Cortex of kidney (tissue), 1 donor: ENCODE results near the gene EIF2D.
"Not testable (repeated sequence)": the region's sequence is repeated elsewhere in the genome, so short reads cannot be mapped to it uniquely, and the experiment has no call there.

ENCODE experiments used
- DNase-seq: peaks from one replicate; lab custom pipeline; 2025; lab: John Stamatoyannopoulos, UW

EIF2D gene

DNA sequence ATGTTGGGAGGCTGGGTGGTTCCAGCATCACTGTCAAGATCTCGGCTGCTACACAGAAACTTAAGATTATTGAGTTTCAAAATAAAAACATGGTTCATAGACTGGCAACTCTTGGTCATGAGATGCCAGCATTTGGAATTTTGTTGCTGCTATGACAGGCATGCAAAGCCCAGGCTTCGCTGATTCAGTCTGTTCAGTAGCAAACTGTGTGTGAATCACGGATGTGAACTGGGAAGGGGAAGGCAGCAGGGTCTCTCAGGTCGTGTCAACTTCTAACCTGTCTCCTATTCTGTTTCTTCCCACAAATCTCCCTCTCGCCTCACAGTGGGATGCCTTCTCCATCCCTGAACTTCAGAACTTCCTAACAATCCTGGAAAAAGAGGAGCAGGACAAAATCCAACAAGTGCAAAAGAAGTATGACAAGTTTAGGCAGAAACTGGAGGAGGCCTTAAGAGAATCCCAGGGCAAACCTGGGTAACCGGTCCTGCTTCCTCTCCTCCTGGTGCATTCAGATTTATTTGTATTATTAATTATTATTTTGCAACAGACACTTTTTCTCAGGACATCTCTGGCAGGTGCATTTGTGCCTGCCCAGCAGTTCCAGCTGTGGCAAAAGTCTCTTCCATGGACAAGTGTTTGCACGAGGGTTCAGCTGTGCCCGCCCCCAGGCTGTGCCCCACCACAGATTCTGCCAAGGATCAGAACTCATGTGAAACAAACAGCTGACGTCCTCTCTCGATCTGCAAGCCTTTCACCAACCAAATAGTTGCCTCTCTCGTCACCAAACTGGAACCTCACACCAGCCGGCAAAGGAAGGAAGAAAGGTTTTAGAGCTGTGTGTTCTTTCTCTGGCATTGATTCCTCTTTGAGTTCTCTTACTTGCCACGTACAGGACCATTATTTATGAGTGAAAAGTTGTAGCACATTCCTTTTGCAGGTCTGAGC is 25.5 kb downstream of the EIF2D start:
- DNase-seq, result no peak

DNA sequence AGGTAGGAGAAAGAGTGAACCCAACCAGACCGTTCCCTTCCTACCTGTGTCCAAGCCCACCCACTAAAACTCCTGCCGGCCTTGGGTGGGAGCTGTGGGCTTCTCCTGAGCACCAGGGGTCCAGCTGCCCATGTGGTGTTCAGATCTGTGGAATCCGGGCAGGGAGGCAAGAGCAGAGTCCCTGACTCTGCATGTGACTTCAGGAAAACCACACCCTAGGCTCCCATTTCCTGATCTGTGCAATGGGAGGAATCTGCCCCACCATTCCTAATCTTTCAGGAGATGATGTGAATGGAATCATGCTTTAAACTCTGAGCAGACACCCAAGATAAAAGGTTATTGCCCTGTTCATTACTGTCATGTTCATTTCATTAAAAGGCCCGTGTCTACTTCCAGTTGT is 27.6 kb downstream of the EIF2D start:
- DNase-seq, result no peak

DNA sequence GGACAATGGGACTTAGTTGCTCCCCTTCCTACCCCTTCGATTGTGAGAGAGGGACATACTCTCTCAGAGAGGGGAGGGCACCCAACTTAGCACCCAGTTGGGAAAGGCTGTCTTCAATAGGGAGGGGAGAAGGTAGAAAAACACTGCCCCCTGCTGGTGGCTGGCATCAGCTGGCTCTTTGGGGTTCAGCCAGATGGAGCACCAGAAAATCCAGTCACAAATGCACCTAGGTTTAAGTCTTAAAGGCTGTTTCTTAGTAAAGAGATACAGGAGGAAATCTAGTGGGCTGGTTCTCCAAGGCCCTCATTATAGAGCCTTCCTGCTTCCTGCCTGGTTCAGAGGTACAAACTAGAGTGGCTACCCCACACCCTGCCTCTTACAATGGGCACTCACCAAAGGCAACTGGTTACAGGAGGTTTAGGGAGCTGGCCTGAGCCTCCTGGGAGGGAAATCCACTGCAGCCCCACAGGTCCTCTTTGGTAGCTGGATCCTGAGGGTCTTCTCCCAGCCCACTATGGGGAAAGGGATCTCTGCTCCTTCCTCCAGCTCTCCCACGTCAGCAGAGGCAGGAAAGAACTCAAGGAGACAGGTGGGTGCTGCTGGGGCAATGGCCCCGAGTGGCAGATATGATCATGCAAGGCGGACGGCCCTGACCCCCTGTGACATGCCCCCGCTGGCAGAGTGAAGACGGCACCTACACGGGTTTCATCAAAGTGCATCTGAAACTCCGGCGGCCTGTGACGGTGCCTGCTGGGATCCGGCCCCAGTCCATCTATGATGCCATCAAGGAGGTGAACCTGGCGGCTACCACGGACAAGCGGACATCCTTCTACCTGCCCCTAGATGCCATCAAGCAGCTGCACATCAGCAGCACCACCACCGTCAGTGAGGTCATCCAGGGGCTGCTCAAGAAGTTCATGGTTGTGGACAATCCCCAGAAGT is 28.3 kb downstream of the EIF2D start:
- no peak for DNase-seq

DNA sequence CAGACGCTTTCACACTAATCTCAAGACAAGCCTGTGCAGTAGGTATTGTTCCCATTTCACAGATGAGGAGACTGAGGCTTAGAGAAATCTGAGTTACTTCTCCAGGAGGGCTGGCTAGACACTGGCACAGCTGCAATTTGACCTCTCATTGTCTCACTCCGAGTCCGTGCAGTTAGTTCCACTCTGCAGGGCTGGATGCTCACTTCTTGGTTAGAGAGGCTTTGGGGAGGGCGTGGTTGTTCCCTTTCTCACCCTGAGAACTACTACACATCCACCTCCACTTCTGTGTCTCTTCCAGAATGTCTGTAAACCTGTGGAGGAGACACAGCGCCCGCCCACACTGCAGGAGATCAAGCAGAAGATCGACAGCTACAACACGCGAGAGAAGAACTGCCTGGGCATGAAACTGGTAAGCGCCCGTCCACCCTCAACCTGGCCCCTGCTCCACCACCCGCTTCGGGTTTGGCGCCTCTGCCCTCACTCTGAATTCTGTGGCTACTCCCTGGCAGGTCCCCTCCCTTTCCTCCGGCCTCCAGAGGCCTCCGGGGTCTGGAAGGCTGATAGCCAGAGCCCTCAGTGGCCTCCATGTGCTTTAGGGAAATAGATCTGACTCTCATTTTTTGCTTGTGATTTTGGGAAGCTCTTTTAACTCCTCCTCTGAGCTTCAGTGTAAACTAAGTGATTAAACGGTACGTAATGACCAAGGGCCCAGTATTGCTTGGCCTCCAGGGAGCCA is 29.1 kb downstream of the EIF2D start:
- no peak for DNase-seq

DNA sequence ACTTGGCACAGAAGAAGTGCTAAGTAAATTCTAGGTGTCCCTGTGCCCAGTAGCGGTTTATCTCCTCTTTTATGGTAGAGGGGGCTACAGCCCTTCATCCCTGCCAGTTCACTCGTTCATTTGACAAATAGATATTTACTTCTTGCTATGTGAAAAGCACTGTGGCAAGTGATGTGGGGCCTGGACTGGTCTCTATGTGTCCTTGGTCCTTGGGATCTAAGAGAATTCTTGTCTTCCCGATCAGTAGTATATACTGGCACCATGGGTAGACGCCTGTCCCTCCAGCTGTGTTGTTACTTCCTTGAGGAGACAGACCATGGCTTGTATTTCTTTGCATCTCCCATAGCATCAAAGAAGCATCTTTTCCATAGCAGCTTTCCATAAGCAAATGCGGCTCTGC is 29.7 kb downstream of the EIF2D start:
- DNase-seq, result no peak

DNA sequence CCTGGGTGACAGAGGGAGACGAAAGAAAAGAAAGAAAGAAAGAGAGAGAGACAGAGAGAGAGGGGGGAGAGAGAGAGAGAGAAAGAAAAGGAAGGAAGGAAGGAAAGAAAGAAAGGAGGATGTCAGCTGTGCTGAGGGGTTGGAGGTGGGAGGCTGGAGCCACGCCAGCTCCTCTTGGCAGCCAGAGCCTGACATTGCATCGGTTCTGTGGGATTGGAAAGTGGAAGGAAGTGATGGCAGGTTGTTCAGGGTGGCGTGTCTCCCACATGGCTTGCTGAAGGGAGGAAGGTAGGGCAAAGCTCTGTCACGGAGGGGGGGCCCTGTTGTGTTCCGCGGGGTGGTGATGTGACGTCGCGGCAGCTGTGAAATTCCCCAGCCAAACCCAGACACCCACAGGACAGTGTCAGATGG is 30.7 kb downstream of the EIF2D start:
- DNase-seq, result no peak

DNA sequence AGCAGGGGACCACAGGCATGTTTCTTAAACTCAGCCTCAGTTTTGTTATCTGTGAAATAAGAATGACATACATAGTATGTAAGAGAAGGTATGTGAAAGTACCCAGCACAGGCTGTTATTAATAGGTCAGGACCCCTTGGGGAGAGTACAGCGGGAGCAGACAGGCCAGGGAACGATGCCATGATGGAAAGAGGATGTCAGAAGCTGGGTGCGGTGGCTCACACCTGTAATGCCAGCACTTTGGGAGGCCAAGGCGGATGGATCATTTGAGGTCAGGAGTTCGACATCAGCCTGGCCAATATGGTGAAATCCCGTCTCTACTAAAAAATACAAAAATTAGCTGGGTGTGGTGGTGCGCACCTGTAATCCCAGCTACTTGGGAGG is 31.2 kb downstream of the EIF2D start:
- not testable (repeated sequence) for DNase-seq

DNA sequence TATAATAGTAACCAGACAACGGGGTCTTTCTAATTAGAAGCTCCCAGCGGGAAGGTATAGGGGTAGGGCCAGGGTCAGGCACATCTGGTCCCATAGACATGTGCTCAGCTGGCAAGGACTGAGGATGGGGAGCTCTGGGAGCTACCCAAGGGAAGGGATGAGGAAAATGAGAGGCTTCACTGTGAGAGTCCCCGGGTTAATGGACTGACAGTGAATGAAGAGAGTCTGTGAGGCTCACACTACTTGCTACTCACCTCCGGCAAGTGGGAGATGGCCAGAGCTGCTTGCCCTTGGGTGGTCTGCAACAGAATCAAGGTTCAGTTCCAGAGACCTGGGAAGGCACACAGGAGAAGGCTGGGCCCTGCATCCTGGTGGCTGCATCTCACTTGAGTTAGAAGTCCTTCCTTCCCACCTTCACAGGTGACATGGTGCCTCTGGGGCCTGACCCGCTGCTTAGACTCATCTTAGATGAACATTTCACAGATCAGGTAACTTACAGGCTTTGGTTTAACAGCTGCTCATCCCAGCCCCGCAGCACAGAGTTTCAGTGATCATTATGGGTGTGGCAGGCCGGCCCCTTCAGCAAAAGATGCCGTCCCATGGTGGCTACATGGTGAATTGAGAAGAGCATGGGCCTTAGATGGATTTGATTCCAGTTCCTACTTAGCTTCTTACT is 31.7 kb downstream of the EIF2D start:
- DNase-seq, result no peak

DNA sequence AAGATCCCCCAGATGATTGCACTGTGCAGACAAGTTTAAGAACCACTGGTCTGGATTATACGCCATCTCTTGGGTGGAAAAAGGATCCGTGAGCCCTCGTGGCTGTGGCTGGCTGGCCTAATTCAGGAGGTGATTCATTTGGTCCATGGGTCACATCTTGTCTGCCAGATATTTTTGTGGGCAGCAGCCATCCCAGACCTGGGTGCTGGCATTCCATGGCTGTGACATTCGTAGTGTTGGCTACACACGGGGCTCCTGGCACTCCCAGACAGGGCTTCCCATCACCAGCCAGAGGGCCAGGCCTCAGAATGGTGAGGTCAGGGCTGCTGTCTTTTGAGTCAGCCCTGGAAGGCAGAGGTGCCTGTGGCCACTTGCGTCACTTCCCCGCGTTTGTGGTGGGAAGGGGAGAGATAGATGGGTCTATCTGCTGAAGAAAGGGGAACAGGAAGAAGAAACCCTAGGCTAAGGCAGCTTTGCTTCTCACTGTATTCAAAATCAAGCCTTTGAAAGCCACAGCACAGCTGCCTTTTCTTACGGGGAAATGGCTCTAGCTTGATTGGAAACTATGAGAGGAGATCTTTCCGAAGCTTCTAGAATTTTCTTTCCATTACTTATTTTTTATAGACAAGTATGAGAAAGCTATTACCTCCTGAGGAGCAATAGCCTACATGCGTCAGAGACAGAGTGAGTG is 32.4 kb downstream of the EIF2D start:
- no peak for DNase-seq

DNA sequence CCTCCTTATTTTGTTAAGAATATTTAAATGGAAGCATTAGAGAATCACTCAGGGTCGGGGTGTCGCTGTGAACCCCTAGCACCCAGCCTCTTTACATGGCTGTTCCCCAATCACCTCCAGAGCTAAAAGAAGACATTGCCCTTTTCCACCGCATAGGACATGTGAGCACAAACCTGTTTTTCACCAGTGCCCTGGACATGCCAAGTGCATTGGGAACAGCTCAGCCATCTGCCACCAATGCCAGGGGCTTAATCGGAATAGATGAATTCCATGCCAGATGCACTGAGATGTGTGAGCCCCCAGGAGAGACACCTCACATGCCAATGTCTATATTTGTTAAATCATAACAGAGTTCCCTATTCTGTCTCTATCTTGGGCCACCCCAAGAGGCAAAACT is 33.3 kb downstream of the EIF2D start:
- DNase-seq, result no peak

DNA sequence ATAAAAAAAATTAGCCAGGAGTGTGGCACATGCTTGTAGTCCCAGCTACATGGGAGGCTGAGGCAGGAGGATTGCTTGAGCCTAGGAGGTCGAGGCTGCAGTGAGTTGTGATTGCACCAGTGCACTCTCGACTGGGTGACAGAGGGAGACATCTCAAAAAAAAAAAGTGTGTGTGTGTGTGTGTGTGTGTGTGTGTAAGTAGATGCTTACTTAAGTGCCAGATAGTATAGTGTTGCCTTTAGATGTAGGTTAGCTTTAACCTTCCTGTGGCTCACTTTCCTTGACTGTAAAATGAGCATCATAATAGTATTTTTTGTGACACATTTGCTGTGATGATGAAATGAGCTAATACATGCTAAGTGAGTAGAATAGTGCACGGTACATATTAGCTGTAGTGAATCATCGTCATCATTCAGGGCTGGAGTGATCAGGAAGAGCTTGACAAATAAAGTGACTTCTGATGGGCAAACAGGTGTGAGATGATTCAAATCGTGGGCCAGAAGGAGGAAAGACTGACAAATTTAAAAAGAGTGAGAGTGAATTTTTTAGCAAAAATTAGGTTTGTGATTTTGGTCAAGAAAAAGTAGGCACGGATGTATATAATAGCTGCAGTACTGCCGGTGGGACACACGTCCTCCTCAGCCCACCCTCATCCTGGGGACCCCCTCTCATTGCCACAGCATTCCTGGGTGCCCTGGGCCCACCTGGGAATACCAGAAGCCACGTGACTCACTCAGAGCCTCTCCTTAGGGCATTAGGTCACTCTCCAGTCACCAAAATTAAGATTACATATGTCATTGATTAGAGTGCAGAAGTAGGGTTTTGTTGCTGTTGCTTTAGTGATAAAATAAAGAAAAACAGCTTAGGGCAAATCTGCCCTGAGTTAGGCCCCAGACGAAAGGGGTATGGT is 33.9 kb downstream of the EIF2D start:
- DNase-seq, result no peak

DNA sequence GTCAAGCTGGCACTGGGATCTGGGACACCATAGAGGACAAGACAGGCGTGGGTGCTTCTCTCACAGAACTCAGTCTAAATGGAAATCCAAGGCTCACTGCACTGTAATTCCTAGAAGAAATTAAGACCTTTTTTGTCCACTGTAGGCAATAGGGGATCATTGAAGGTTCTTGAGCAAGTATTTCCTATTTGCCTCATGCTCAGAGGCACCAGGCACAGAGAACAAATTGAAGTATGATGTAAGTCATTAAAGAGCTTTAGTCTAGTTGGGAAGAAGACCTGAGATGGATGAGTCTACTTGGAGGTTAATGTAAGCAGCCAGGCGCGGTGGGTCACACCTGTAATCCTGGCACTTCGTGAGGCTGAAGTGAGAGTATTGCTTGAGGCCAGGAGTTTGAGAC is 34.6 kb downstream of the EIF2D start:
- no peak for DNase-seq

DNA sequence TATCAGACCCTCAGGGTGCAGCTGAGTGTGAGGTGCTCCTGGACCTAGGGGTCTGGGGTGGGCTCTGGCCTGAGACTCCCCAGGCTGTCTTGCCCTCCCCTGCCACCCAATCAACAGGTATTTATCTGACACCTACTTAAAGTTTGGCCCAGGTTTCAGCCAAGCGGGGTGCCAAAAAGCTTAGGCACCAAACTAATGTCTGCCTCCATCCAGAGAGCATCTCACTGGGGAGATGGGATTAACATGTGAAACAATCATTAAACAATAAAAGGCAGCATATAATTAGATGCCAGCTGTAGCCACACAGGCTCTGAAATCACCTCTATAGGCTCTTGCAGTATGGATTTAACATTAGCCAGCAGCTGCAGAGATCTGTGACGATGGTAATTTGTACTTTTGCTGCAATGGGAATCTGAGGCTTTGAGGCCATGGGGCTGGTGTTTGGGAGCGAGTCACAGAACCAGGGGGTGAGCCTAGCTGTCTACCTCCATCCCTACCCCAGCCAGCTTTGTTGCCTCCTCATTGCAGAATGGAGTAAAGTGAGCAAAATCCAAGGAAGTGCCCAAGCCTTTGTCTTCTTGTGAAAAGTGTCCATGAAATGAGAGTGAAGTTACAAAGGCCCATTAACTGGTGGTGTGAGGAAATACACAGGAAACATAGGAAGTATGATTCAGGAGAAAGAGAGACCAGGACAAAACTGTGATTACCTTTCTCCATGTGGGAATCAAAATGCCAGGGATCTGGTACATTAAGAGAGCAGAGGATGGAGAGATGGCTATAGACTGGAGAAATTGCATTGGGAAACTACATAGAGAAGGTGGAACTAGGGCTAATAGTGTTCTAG is 36.1 kb downstream of the EIF2D start:
- DNase-seq, result no peak

DNA sequence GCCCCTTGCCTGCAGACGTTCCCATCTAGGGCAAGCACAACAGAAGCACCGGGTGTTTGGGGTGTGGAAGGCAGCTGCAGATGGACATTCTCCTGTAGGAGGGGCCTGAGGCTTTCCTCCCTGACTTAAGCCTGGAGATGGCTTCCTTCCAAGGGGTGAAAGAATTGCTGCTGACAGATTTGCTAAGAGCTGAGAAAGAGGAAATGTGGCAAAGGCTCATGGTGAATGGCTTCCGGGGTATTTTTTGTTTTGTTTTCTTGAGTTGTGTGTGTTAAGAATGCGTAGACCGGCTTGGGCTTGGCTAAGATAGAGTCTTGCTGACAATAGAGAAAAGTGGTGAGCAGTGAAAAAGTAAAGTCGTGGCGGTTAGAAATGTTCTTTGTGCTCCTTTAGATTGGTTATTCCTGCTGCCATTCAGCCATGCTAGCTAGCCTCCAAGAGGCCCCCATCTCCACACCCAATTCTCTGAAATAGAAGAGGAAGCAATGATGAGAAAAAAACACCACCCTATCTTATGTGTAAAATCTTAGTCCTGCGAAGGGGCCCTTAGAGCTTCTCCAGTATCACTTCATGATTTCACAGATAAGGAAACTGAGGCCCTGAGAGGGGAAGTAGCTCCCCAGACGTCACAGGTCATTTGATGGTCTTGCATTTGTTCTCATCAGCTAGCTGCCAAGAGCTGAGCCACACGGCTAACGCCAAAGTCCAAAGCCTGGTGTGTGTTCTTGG is 36.9 kb downstream of the EIF2D start:
- DNase-seq, result no peak

DNA sequence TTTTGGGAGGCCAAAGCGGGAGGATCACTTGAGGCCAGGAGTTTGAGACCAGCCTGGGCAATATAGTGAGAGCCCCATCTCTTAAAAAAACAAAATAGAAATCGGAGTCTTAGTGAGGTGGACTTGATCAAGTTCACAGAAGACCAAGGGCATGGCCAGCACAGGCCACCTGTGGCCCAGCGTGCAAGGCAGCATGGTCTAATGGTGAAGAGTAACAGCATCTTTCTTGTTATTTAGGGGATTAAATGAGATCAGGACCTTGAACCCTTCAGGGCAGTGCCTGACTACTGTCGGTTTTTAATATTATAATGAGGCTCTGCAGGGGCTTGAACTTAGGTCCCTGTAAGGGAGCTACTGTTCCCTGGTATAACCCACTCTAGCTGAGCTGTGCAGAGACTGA is 38.5 kb downstream of the EIF2D start:
- no peak for DNase-seq

DNA sequence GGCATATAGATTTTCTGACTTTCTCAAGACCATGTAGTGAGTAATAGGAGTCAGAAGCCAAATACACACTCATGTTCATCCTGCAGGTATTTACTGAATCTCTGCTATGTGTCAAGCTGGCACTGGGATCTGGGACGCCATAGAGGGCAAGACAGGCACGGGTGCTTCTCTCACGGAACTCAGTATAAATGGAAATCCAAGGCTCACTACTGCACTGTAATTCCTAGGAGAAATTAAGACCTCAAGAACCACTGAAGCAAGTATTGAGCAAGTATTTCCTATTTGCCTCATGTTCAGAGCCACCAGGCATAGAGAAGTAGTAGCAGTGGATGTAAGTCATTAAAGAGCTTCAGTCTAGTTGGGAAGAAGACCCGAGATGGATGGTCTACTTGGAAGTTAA is 38.9 kb downstream of the EIF2D start:
- no peak for DNase-seq

DNA sequence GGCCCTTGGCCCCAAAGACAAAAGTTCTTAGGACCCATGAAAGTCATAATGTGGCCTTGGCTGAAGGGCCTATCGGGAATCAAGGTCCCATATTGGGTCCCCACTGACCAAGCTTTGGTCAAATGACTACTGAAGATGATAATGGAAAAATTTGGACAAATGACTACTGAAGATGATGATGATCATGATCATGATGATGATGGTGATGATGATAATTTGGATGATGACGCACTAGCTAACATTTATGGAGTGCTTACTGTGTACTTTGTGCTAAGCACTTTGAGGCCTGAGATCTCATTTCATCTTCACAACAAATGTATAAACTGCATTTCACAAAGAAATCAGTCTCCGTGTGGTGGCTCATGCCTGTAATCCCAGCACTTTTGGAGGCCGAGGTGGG is 39.4 kb downstream of the EIF2D start:
- no peak for DNase-seq

DNA sequence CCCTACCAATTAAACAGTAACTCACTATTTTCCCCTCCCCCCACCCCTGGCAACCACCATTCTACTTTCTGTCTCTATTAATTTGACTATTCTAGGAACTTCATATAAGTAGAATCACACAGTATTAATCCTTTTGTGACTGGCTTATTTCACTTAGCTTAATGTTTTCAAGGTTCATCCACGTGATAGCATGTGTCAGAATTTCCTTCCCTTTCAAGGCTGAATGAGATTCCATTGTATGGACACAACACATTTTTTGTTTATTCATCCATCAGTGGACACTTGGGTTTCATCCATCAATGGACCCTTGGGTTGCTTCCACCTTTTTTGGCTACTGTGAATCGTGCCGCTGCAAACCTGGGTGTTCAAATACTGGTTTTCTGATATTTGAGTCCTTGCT is 41.7 kb downstream of the EIF2D start:
- no peak for DNase-seq
